Hepatocyte (in vitro differentiated cells): ENCODE measurements around the gene C4orf50. TPM values are rescaled to one million over a fixed set of nuclear protein-coding genes. Genes with fewer than 3 reads are reported as not detected.

ENCODE experiments used
- DNase-seq: peaks from one replicate; pipeline ENCODE4 v3.0.0-alpha.2; 2016; ENCODE audit warnings: low spot score
- H2AFZ ChIP-seq: fragments of 200-600 bp; sonication (generic); 2 replicates; pipeline ENCODE4 v1.6.0; 2016; ENCODE audit warnings: antibody characterized with exemption, mild to moderate bottlenecking
- H3K27ac ChIP-seq: fragments of 200-600 bp; sonication (generic); 2 replicates; pipeline ENCODE4 v1.5.1; 2016; ENCODE audit warnings: mild to moderate bottlenecking
- H3K27me3 ChIP-seq: fragments of 200-600 bp; sonication (generic); 2 replicates; pipeline ENCODE4 v1.6.1; 2016
- H3K36me3 ChIP-seq: fragments of 200-600 bp; sonication (generic); replicated peaks from 2 replicates; pipeline ENCODE4 v1.5.1; 2016; ENCODE audit warnings: low read depth; ENCODE audit not compliant: insufficient read depth
- H3K4me1 ChIP-seq: fragments of 200-600 bp; sonication (generic); 2 replicates; pipeline ENCODE4 v1.5.1; 2016; ENCODE audit warnings: mild to moderate bottlenecking, moderate library complexity; ENCODE audit not compliant: insufficient read depth
- H3K4me2 ChIP-seq: fragments of 200-600 bp; sonication (generic); 2 replicates; pipeline ENCODE4 v1.6.0; 2016
- H3K4me3 ChIP-seq: fragments of 200-600 bp; sonication (generic); 2 replicates; pipeline ENCODE4 v1.5.1; 2016; ENCODE audit warnings: mild to moderate bottlenecking
- H3K79me2 ChIP-seq: fragments of 200-600 bp; sonication (generic); 2 replicates; pipeline ENCODE4 v1.6.0; 2017; ENCODE audit warnings: mild to moderate bottlenecking
- H3K9me2 ChIP-seq: fragments of 200-600 bp; sonication (generic); replicated peaks from 2 replicates; pipeline ENCODE4 v1.6.0; 2017; ENCODE audit warnings: mild to moderate bottlenecking; ENCODE audit not compliant: insufficient read depth
- H3K9me3 ChIP-seq: fragments of 200-600 bp; sonication (generic); 2 replicates; pipeline ENCODE4 v1.5.1; 2016; ENCODE audit warnings: low read depth, mild to moderate bottlenecking
- H4K20me1 ChIP-seq: fragments of 200-600 bp; sonication (generic); 2 replicates; pipeline ENCODE4 v1.6.0; 2016; ENCODE audit warnings: mild to moderate bottlenecking; ENCODE audit not compliant: insufficient read depth, poor library complexity, severe bottlenecking
- EZH2 ChIP-seq: fragments of 200-600 bp; sonication (generic); IDR thresholded peaks from 2 replicates; pipeline ENCODE4 v1.6.1; 2016; ENCODE audit warnings: antibody characterized with exemption, mild to moderate bottlenecking, borderline replicate concordance
- EZH2phosphoT487 ChIP-seq: fragments of 200-600 bp; sonication (generic); IDR thresholded peaks from one replicate; pipeline ENCODE4 v1.6.1; 2018; ENCODE audit warnings: antibody characterized with exemption, mild to moderate bottlenecking, low read depth, moderate library complexity; ENCODE audit not compliant: unreplicated experiment, severe bottlenecking
- WGBS: methylation state at CpG from one replicate; pipeline ENCODE4 v1.1.6; 2016; ENCODE audit warnings: low lambda C conversion rate; ENCODE audit errors: missing lambda C conversion rate; 5-methylcytosine and 5-hydroxymethylcytosine counted together
- polyA plus RNA-seq: library from polyadenylated mRNA; unstranded; fragments of >200 nt; fragmentation: Nextera tagmentation; extraction: Ambion mirVana; gene quantifications from 2 replicates; pipeline ENCODE4 v1.2.1, GENCODE V29; 2016
- total RNA-seq: library from RNA; depleted of rRNA; stranded (reverse); fragments of >200 nt; gene quantifications from 2 replicates; pipeline ENCODE4 v1.2.3, GENCODE V29; 2014
- TF ChIP-seq, protein P1 (sequence below): fragments of 200-600 bp; sonication (generic); IDR thresholded peaks from 2 replicates; pipeline ENCODE4 v1.5.1; 2016; ENCODE audit warnings: antibody characterized with exemption, mild to moderate bottlenecking; ENCODE audit not compliant: poor library complexity

The C4orf50 gene
- total and polyA plus RNA-seq, 2 experiments from 2014 or later: not detected

GRCh38 chr4:6011686-6012085 is 6.5 kb downstream of the C4orf50 start:
- WGBS: 73% methylated on average over 8 of the region's 8 CpGs
- H2AFZ ChIP-seq: no peak overlapping the region
- peaks cover 38% of the 10 kb centered on the region for H3K27me3 ChIP-seq
- no peaks in the 10 kb centered on the region for H3K4me1 ChIP-seq
- no peak overlapping the region for H3K4me2 ChIP-seq
- no peak for TF ChIP-seq EZH2phosphoT487
- TF ChIP-seq, protein P1, sequence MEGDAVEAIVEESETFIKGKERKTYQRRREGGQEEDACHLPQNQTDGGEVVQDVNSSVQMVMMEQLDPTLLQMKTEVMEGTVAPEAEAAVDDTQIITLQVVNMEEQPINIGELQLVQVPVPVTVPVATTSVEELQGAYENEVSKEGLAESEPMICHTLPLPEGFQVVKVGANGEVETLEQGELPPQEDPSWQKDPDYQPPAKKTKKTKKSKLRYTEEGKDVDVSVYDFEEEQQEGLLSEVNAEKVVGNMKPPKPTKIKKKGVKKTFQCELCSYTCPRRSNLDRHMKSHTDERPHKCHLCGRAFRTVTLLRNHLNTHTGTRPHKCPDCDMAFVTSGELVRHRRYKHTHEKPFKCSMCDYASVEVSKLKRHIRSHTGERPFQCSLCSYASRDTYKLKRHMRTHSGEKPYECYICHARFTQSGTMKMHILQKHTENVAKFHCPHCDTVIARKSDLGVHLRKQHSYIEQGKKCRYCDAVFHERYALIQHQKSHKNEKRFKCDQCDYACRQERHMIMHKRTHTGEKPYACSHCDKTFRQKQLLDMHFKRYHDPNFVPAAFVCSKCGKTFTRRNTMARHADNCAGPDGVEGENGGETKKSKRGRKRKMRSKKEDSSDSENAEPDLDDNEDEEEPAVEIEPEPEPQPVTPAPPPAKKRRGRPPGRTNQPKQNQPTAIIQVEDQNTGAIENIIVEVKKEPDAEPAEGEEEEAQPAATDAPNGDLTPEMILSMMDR: no peak
- no peak for TF ChIP-seq EZH2
- H3K9me3 ChIP-seq: no peaks in the 10 kb centered on the region
- H4K20me1 ChIP-seq: no peaks in the 10 kb centered on the region
- H3K27ac ChIP-seq: no peak overlapping the region
- H3K9me2 ChIP-seq: no peaks in the 10 kb centered on the region
- no peak for DNase-seq
- H3K36me3 ChIP-seq: no peaks in the 10 kb centered on the region
- H3K4me3 ChIP-seq: no peak overlapping the region
- H3K79me2 ChIP-seq: no peaks in the 10 kb centered on the region

GRCh38 chr4:6011271-6011671 is 7.0 kb downstream of the C4orf50 start:
- Histone ChIP-seq H3K9me3 (no peaks in the 10 kb centered on the region), H3K9me2 (no peaks in the 10 kb centered on the region), H3K36me3 (no peaks in the 10 kb centered on the region), H4K20me1 (no peaks in the 10 kb centered on the region), H3K4me3 (no peak overlapping the region), H3K4me2 (no peak overlapping the region), H3K4me1 (no peaks in the 10 kb centered on the region), H3K79me2 (no peaks in the 10 kb centered on the region), H3K27ac (no peak overlapping the region), H2AFZ (no peak overlapping the region), H3K27me3 (peaks cover 42% of the 10 kb centered on the region)
- WGBS: 86% methylated on average over 10 of the region's 12 CpGs
- no peak for DNase-seq
- TF ChIP-seq, protein P1: no peak
- no peak for TF ChIP-seq EZH2phosphoT487
- TF ChIP-seq EZH2: no peak

DNA sequence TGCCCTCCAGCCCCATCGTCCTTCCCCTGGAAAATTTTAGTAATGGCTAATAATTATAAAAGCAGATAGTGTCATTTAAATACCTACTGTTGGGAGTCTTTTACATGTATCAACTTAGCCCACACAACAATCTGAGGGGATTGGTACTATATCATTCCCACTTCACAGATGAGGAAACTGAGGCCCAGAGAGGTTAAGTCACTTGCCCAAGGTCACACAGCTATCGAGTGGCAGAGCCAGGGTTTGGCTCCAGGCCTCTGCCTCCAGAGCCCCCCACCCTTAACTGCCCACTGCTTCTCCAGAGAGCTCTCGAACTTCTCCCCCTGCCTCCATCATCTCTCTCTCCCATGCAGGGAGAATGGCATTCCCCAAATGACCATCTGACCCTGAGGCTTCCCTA is 7.4 kb downstream of the C4orf50 start:
- no peak for TF ChIP-seq EZH2
- no peak for TF ChIP-seq EZH2phosphoT487
- TF ChIP-seq, protein P1: no peak
- no peaks in the 10 kb centered on the region for H3K4me1 ChIP-seq
- H3K79me2 ChIP-seq: no peaks in the 10 kb centered on the region
- H2AFZ ChIP-seq: no peak overlapping the region
- H4K20me1 ChIP-seq: no peaks in the 10 kb centered on the region
- 90% methylated on average over 3 of the region's 3 CpGs for WGBS
- no peaks in the 10 kb centered on the region for H3K9me2 ChIP-seq
- no peak overlapping the region for H3K4me2 ChIP-seq
- DNase-seq: no peak
- H3K27ac ChIP-seq: no peak overlapping the region
- H3K9me3 ChIP-seq: no peaks in the 10 kb centered on the region
- H3K36me3 ChIP-seq: no peaks in the 10 kb centered on the region
- H3K4me3 ChIP-seq: no peak overlapping the region
- peaks cover 46% of the 10 kb centered on the region for H3K27me3 ChIP-seq

DNA sequence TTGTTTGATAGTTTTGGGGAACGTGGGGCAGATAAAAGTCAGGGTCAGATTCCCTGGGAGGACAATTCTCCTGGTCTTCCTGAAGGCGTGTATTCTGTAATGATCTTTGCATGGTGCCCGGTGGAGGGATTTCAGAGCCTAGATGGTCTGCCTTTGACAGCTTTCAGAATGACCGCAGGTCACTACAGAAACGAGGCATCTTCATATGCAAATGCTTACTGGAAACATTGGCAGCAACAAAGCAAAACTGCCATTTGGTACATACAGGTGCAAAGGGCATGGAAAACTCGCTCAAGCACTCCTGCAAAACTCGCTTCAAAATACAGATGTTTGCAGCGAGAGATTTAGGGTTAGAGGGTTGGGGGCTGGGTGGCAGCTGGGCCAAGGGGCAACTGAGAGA is 8.8 kb downstream of the C4orf50 start:
- no peaks in the 10 kb centered on the region for H4K20me1 ChIP-seq
- H3K79me2 ChIP-seq: no peaks in the 10 kb centered on the region
- no peaks in the 10 kb centered on the region for H3K9me2 ChIP-seq
- H3K4me1 ChIP-seq: no peaks in the 10 kb centered on the region
- DNase-seq: no peak
- H3K4me3 ChIP-seq: no peak overlapping the region
- H3K27me3 ChIP-seq: peaks cover 51% of the 10 kb centered on the region
- no peak overlapping the region for H3K27ac ChIP-seq
- H3K9me3 ChIP-seq: no peaks in the 10 kb centered on the region
- 45% methylated on average over 8 of the region's 8 CpGs for WGBS
- no peaks in the 10 kb centered on the region for H3K36me3 ChIP-seq
- no peak overlapping the region for H3K4me2 ChIP-seq
- no peak overlapping the region for H2AFZ ChIP-seq
- TF ChIP-seq EZH2 (no peak), EZH2phosphoT487 (no peak)
- TF ChIP-seq, protein P1: no peak
